HG03442 (cell line): ENCODE results near the gene TCEAL3.
"Not testable (repeated sequence)": the region's sequence is repeated elsewhere in the genome, so short reads cannot be mapped to it uniquely, and the experiment has no call there.

Experiments
- ATAC-seq: cut with Tn5 transposase; IDR thresholded peaks from one replicate; pipeline ENCODE4 v1.9.1; 2021; ENCODE audit warnings: mild to moderate bottlenecking, moderate library complexity; ENCODE audit not compliant: unreplicated experiment

Gene TCEAL3

GRCh38 chrX:103624111-103624510 lies 16.3 kb downstream of the TCEAL3 start:
- no peak for ATAC-seq

- no peak for ATAC-seq
Observed at GRCh38 chrX:103626855-103627254, 19.1 kb downstream of the TCEAL3 start.

GRCh38 chrX:103628386-103629317 lies 20.9 kb downstream of the TCEAL3 start, which contains the start of gene TCEAL1:
TSS of gene TCEAL1 (plus strand) at chrX:103628975. CDS start at chrX:103629917, 942 bp downstream.
- ATAC-seq = peak; percentile 66

GRCh38 chrX:103629318-103630170 lies 21.8 kb downstream of the TCEAL3 start:
- ATAC-seq = peak; percentile 46

- ATAC-seq = no peak
Observed at GRCh38 chrX:103630171-103630511, 22.4 kb downstream of the TCEAL3 start.

- no peak for ATAC-seq
Observed at GRCh38 chrX:103631145-103631544, 23.4 kb downstream of the TCEAL3 start.

GRCh38 chrX:103635436-103635835 lies 27.7 kb downstream of the TCEAL3 start:
- ATAC-seq = no peak

- no peak for ATAC-seq
Observed at GRCh38 chrX:103637604-103638338, 30.0 kb downstream of the TCEAL3 start.

- ATAC-seq = not testable (repeated sequence)
Observed at GRCh38 chrX:103638479-103639346, 30.9 kb downstream of the TCEAL3 start.

GRCh38 chrX:103640401-103641155 lies 32.8 kb downstream of the TCEAL3 start:
- no peak for ATAC-seq

- no peak for ATAC-seq
Observed at GRCh38 chrX:103644125-103644524, 36.4 kb downstream of the TCEAL3 start.

GRCh38 chrX:103647630-103648029 lies 39.9 kb downstream of the TCEAL3 start:
- no peak for ATAC-seq

- no peak for ATAC-seq
Observed at GRCh38 chrX:103651151-103651773, 43.5 kb downstream of the TCEAL3 start.

GRCh38 chrX:103655230-103656000 lies 47.7 kb downstream of the TCEAL3 start:
- ATAC-seq = not testable (repeated sequence)

- ATAC-seq = no peak
Observed at GRCh38 chrX:103656617-103657016, 48.9 kb downstream of the TCEAL3 start.

GRCh38 chrX:103657066-103657465 lies 49.3 kb downstream of the TCEAL3 start:
- not testable (repeated sequence) for ATAC-seq

- no peak for ATAC-seq
Observed at GRCh38 chrX:103658681-103659433, 51.1 kb downstream of the TCEAL3 start.
